Measurements from ENCODE around the gene TMOD1.

Gene TMOD1

DNA sequence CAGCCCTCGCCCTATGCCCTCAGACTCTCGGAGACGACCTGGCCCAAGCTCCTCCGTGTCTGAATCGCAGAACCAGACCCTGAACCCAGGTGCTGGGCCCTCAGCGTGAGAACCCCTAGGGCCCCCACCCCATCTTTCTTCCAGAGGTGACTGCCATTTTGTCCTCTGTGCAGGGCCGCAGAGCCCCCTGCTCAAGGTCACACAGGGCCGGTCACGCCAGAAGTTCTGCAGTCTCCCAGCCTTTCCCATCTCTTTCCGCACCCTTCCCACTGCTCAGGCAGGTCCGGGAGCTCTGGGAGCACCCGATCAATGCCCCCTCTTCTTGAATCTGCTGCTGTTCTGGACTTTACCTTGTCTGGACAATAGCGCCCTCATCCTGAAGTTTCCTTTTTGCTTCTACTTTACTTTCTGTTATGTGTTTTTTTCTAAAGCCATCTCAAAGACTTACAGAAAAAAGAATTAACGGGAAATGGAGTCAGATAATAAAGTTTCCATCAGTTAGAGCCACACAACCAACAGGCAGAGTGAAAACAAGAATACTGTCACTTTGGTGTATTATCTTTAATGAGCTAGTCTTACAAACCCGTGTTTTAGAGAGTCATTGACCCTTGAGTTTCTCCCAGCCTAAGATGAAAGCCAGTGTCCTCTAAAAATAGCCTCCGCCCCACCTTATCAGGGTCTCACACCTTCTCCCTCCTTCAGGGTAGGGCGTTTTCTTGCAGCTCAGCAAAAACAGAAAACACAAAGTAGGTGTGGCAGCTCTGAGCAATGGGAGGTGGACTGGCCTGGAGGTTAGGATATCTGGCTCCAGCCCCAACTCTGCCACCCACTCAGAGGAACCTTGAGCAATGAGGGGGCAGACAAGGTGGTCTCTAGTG is 1.8 kb downstream of the TMOD1 start:
- peak; percentile 77; the same call in 1 of the 2 replicates for TF ChIP-seq EZH2phosphoT487 (IDR thresholded peaks at IDR 0.05; ENCODE audit: borderline replicate concordance, low read length)
- TF ChIP-seq, protein P1, sequence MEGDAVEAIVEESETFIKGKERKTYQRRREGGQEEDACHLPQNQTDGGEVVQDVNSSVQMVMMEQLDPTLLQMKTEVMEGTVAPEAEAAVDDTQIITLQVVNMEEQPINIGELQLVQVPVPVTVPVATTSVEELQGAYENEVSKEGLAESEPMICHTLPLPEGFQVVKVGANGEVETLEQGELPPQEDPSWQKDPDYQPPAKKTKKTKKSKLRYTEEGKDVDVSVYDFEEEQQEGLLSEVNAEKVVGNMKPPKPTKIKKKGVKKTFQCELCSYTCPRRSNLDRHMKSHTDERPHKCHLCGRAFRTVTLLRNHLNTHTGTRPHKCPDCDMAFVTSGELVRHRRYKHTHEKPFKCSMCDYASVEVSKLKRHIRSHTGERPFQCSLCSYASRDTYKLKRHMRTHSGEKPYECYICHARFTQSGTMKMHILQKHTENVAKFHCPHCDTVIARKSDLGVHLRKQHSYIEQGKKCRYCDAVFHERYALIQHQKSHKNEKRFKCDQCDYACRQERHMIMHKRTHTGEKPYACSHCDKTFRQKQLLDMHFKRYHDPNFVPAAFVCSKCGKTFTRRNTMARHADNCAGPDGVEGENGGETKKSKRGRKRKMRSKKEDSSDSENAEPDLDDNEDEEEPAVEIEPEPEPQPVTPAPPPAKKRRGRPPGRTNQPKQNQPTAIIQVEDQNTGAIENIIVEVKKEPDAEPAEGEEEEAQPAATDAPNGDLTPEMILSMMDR (IDR thresholded peaks at IDR 0.05; ENCODE audit: low read depth, low read length, poor library complexity, severe bottlenecking) = peak; percentile 31

DNA sequence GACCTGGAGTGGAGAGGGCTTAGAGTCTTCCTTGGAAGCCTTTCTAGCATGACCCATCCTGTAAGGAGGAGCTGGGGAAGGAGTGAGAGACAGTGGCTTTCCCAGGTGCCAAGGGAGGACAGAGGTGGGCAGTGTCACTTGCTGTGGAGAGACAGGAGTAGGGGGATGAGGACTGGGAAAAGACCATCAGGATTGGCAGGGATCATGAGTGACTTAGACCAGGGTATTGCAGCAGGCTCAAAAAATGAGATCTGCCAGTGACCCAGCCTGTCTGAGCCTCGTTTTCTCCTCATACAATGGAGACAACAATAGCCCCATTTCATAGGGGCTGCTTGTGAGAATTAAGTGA is 2.4 kb downstream of the TMOD1 start:
- Histone ChIP-seq H3K79me2 (ENCODE audit: control insufficient read depth, low read length) (no peaks in the 10 kb centered on the region), H3K9me2 (replicated peaks; ENCODE audit: control insufficient read depth, low read length) (no peaks in the 10 kb centered on the region), H3K4me3 (ENCODE audit: low read length) (no peak overlapping the region), H3K4me2 (ENCODE audit: low read length) (no peak overlapping the region), H4K20me1 (ENCODE audit: control insufficient read depth, insufficient read depth, low read depth, low read length) (no peaks in the 10 kb centered on the region), H3K9me3 (ENCODE audit: control insufficient read depth, insufficient read depth, low read length) (no peaks in the 10 kb centered on the region), H3K27ac (ENCODE audit: low read depth, low read length) (no peak overlapping the region), H3K36me3 (ENCODE audit: control insufficient read depth, low read length) (no peaks in the 10 kb centered on the region), H3K27me3 (ENCODE audit: control insufficient read depth, low read length) (peaks cover 78% of the 10 kb centered on the region), H3K4me1 (ENCODE audit: control insufficient read depth, low read length) (peaks cover 24% of the 10 kb centered on the region), H3F3A (ENCODE audit: control insufficient read depth, insufficient read depth) (0 out of 2 replicates have a peak, but pooled peaks cover 6% of the 10 kb centered on the region)
- TF ChIP-seq, protein P1 (IDR thresholded peaks at IDR 0.05; ENCODE audit: low read depth, low read length, poor library complexity, severe bottlenecking) = no peak
- no peak for TF ChIP-seq EZH2phosphoT487 (IDR thresholded peaks at IDR 0.05; ENCODE audit: borderline replicate concordance, low read length)

More for the DNA sequence above, 1.8 kb downstream of the TMOD1 start:
- Histone ChIP-seq H3K27ac (ENCODE audit: low read depth, low read length) (no peak overlapping the region), H3K79me2 (ENCODE audit: control insufficient read depth, low read length) (no peaks in the 10 kb centered on the region), H3K27me3 (ENCODE audit: control insufficient read depth, low read length) (peaks cover 73% of the 10 kb centered on the region), H3K4me2 (ENCODE audit: low read length) (peak overlapping the region; percentile 69), H3F3A (ENCODE audit: control insufficient read depth, insufficient read depth) (0 out of 2 replicates have a peak, but pooled peaks cover 6% of the 10 kb centered on the region), H3K4me3 (ENCODE audit: low read length) (no peak overlapping the region), H4K20me1 (ENCODE audit: control insufficient read depth, insufficient read depth, low read depth, low read length) (no peaks in the 10 kb centered on the region), H3K4me1 (ENCODE audit: control insufficient read depth, low read length) (peaks cover 24% of the 10 kb centered on the region), H3K9me3 (ENCODE audit: control insufficient read depth, insufficient read depth, low read length) (no peaks in the 10 kb centered on the region), H3K36me3 (ENCODE audit: control insufficient read depth, low read length) (no peaks in the 10 kb centered on the region), H3K9me2 (replicated peaks; ENCODE audit: control insufficient read depth, low read length) (no peaks in the 10 kb centered on the region)

DNA sequence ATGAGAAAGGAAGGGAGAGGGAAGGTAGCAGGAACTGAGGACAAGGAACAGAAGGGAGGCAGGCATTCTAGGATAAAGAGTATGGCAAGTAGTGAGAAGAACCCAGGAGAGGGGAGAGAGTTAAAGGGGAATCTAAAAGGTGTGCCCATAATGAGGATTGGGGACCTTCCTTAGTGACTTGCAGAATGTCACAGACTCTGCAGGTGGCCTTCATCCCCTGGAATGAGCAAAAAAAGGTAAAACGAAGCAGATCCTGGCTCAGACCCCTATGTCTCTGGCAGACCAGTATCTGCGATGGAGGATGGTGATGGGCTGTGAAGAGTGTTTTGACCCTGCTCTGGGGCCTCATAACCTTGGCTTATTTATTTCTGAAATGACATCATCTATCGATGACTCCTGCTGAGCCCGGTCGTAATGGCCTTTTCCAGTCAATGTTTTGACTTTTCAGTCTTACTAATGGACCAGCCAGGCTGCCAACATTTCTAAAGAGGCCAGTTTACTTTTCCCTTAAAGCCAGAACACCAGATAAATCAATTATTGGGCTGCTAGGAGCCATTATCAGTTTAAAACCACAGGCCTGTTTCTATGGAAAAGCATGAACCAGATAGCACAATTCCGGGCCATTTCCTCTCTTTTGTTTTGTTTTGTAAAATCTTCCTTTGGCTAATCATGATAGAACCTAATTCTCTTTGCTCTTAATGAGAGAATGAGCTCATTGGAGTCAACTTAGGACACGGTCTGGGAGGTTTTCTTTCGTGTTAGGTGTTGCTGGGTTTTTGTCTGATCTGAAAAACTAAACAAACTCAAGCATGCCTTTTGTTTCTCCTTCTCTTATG is 3.1 kb downstream of the TMOD1 start:
- Histone ChIP-seq H3K27me3 (ENCODE audit: control insufficient read depth, low read length) (peaks cover 78% of the 10 kb centered on the region), H3K4me1 (ENCODE audit: control insufficient read depth, low read length) (peaks cover 24% of the 10 kb centered on the region), H3K79me2 (ENCODE audit: control insufficient read depth, low read length) (no peaks in the 10 kb centered on the region), H3K9me2 (replicated peaks; ENCODE audit: control insufficient read depth, low read length) (no peaks in the 10 kb centered on the region), H3K27ac (ENCODE audit: low read depth, low read length) (no peak overlapping the region), H3K4me3 (ENCODE audit: low read length) (no peak overlapping the region), H3K9me3 (ENCODE audit: control insufficient read depth, insufficient read depth, low read length) (no peaks in the 10 kb centered on the region), H4K20me1 (ENCODE audit: control insufficient read depth, insufficient read depth, low read depth, low read length) (no peaks in the 10 kb centered on the region), H3K4me2 (ENCODE audit: low read length) (no peak overlapping the region), H3F3A (ENCODE audit: control insufficient read depth, insufficient read depth) (0 out of 2 replicates have a peak, but pooled peaks cover 6% of the 10 kb centered on the region), H3K36me3 (ENCODE audit: control insufficient read depth, low read length) (no peaks in the 10 kb centered on the region)
- TF ChIP-seq EZH2phosphoT487 (IDR thresholded peaks at IDR 0.05; ENCODE audit: borderline replicate concordance, low read length) = no peak
- TF ChIP-seq, protein P1 (IDR thresholded peaks at IDR 0.05; ENCODE audit: low read depth, low read length, poor library complexity, severe bottlenecking) = no peak

Measured in DOHH2 (cell line).